SK-N-MC (cell line): ENCODE measurements around the gene IZUMO1.
"Not testable (repeated sequence)": the region's sequence is repeated elsewhere in the genome, so short reads cannot be mapped to it uniquely, and the experiment has no call there.

Experiments used
- DNase-seq: peaks from one replicate; pipeline ENCODE4 v3.0.0-alpha.2; 2011; ENCODE audit warnings: low read depth, low spot score
- H3K27ac ChIP-seq: fragments of 200-600 bp; sonication (generic); 2 replicates; pipeline ENCODE4 v1.5.1; 2016; ENCODE audit warnings: mixed run types
- H3K36me3 ChIP-seq: fragments of 200-600 bp; sonication (generic); 2 replicates; pipeline ENCODE4 v1.6.1; 2017; ENCODE audit warnings: antibody characterized with exemption, low read length, mixed read lengths; ENCODE audit not compliant: insufficient read depth
- H3K4me3 ChIP-seq: fragments of 200-600 bp; sonication (generic); 2 replicates; pipeline ENCODE4 v1.5.1; 2016
- H3K9ac ChIP-seq: fragments of 200-600 bp; sonication (generic); 2 replicates; pipeline ENCODE4 v1.8.0; 2017; ENCODE audit warnings: mixed run types, mixed read lengths; ENCODE audit not compliant: insufficient read length
- H3K9me3 ChIP-seq: fragments of 200-600 bp; sonication (generic); 2 replicates; pipeline ENCODE4 v1.6.1; 2017; ENCODE audit warnings: low read depth, mild to moderate bottlenecking, antibody characterized with exemption, low read length, moderate library complexity, mixed read lengths
- EZH2 ChIP-seq: fragments of 200-600 bp; sonication (generic); IDR thresholded peaks from one replicate; pipeline ENCODE4 v1.6.1; 2017; ENCODE audit warnings: antibody characterized with exemption
- FOXP2 ChIP-seq: optimal IDR thresholded peaks from 2 replicates; pipeline ENCODE3; 2011; ENCODE audit warnings: mild to moderate bottlenecking, moderate library complexity; ENCODE audit not compliant: insufficient read depth; ENCODE audit errors: extremely low read length, control extremely low read depth
- POLR2AphosphoS5 ChIP-seq: IDR thresholded peaks from 2 replicates; pipeline ENCODE4 v1.6.1; 2012; ENCODE audit warnings: mild to moderate bottlenecking, low read depth, low read length, borderline replicate concordance

Gene IZUMO1

DNA sequence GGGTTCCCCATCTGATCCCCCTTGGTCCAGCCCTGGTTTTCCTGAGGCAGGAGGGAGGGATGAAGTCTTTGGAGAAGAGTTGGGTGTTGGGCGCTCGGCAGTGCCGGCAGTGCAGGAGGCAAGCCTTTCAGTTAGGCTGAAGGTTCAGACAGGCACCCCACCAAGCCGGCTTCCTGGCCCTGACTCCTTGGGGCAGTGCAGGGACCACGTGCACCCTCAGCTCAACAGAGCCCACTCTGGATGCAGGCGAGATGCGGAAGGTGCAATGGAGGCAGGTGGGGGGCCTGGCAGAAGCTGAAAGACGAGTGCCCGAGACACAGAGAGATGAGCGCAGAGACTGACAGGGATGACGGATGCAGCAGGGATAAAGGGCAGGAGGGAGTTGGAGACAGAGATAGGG, 38.2 kb downstream of the IZUMO1 start:
- no peak overlapping the region for H3K9ac ChIP-seq
- H3K9me3 ChIP-seq: no peaks in the 10 kb centered on the region
- no peak for DNase-seq
- no peak overlapping the region for H3K27ac ChIP-seq
- TF ChIP-seq FOXP2 (no peak), POLR2AphosphoS5 (no peak), EZH2 (no peak)
- no peak overlapping the region for H3K4me3 ChIP-seq
- H3K36me3 ChIP-seq: peaks cover 5% of the 10 kb centered on the region; the same call in 1 of the 2 replicates

DNA sequence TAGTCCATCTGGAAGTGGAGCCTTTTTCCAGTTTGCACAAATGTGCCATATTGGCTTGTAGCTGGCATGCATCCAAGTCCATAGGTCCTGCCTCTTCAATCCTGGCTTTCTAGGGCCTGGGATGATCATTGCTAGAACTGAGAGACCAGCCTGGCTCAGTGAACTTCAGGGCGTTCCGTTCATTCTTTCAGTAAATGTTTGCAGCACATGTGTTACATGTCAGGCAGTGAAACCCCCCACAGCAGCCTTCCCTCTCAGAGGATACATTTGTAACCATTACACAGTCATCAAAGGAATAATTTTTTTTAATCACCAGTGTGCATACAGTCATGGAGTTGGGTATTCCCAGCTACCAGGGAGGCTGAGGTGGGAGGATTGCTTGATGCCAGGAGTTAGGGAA, 41.3 kb downstream of the IZUMO1 start:
- Histone ChIP-seq H3K9ac (no peak overlapping the region), H3K36me3 (no peaks in the 10 kb centered on the region), H3K4me3 (no peak overlapping the region), H3K9me3 (no peaks in the 10 kb centered on the region), H3K27ac (no peak overlapping the region)
- no peak for DNase-seq
- TF ChIP-seq FOXP2: no peak
- TF ChIP-seq POLR2AphosphoS5: no peak
- TF ChIP-seq EZH2: no peak

DNA sequence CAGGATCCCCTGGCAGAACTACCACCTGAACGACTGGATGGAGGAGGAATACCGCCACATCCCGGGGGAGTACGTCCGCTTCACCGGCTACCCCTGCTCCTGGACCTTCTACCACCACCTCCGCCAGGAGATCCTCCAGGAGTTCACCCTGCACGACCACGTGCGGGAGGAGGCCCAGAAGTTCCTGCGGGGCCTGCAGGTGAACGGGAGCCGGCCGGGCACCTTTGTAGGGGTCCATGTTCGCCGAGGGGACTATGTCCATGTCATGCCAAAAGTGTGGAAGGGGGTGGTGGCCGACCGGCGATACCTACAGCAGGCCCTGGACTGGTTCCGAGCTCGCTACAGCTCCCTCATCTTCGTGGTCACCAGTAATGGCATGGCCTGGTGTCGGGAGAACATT, 43.4 kb downstream of the IZUMO1 start:
- Histone ChIP-seq H3K27ac (no peak overlapping the region), H3K36me3 (no peaks in the 10 kb centered on the region)

DNA sequence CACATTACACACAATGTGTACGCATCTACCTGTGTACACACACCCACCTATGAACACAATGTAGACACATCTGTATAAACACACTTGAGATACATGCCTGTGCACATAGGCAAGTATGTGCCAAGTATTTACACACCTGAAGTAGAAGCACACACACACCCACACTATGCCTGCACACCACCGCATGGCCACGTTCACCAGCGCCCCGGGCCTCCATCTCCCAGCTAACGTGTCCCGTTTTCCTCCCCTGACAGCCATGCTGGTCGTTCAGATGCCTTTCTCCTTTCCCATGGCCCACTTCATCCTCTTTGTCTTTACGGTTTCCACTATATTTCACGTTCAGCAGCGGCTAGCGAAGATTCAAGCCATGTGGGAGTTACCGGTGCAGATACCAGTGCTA, 44.0 kb downstream of the IZUMO1 start:
- H3K9me3 ChIP-seq: no peaks in the 10 kb centered on the region
- DNase-seq: no peak
- no peak overlapping the region for H3K27ac ChIP-seq
- H3K36me3 ChIP-seq: no peaks in the 10 kb centered on the region
- H3K4me3 ChIP-seq: no peak overlapping the region
- no peak for TF ChIP-seq FOXP2
- TF ChIP-seq POLR2AphosphoS5: no peak
- no peak for TF ChIP-seq EZH2
- no peak overlapping the region for H3K9ac ChIP-seq

More for the DNA sequence above, 43.4 kb downstream of the IZUMO1 start:
- no peak overlapping the region for H3K9ac ChIP-seq
- TF ChIP-seq EZH2 (no peak), POLR2AphosphoS5 (no peak), FOXP2 (no peak)
- no peak for DNase-seq
- no peaks in the 10 kb centered on the region for H3K9me3 ChIP-seq
- H3K4me3 ChIP-seq: no peak overlapping the region

DNA sequence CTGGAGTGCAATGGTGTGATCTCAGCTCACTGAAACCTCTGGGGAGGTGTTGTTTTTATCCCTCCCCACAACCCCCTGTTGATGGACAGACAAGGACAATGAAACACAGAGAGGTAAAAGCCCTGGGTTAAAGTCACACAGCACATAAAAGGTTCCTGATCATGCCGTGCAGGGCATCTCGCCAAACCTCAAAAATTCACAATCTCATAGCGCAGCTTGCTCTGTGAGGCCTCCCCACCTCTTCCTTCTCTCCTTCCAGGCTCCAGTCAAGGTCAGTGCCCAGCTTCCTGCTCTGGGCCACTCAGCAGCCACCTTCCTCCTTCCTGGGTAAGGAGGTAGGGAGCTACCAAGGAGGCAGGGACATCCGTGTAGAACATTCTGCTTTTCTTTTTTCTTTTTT, 48.7 kb downstream of the IZUMO1 start:
- Histone ChIP-seq H3K4me3 (0 out of 2 replicates have a peak overlapping the region, but pooled peaks have one; percentile 42), H3K36me3 (no peaks in the 10 kb centered on the region), H3K9ac (no peak overlapping the region), H3K9me3 (no peaks in the 10 kb centered on the region), H3K27ac (peak overlapping the region; percentile 71; the same call in 1 of the 2 replicates)
- TF ChIP-seq FOXP2 (no peak), EZH2 (no peak), POLR2AphosphoS5 (no peak)
- DNase-seq: peak; percentile 22

DNA sequence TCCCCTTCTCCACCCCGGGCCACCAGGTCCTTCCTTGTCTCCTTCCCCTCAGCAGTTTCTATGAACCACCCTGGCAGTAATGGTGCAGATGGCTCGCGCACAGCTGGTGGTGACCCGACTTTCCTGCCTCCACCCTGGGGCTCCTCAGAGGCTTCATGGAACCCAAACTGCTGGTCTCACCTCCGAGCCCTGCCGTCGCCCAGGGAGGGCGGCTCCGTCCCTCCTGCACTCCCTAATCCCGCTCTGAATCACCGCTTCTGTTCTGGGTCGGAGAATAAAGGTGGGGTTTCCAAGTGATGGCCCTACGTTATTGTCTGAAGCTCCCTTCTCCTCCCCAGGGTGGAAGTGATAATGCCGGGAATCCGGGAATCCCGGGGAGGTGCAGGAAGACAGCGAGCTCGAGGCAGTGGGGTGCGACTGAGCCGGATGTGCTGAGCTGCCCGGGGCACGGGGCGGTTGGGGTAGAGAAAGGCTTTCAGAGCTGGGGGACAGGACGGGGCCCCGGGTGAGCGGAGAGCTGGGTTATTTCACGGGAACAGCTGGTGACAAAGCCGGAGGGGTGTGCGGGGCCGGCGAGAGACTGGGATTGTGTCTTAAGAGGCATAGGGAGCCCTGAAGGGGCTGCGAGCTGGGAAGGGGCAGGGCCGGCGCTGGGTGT, 50.2 kb downstream of the IZUMO1 start:
- H3K36me3 ChIP-seq: no peaks in the 10 kb centered on the region
- no peak for TF ChIP-seq FOXP2
- no peak for TF ChIP-seq EZH2
- 0 out of 2 replicates have a peak, but pooled peaks have one; percentile 13 for TF ChIP-seq POLR2AphosphoS5
- H3K4me3 ChIP-seq: no peak overlapping the region
- no peak overlapping the region for H3K27ac ChIP-seq
- no peak for DNase-seq
- no peaks in the 10 kb centered on the region for H3K9me3 ChIP-seq
- H3K9ac ChIP-seq: no peak overlapping the region

DNA sequence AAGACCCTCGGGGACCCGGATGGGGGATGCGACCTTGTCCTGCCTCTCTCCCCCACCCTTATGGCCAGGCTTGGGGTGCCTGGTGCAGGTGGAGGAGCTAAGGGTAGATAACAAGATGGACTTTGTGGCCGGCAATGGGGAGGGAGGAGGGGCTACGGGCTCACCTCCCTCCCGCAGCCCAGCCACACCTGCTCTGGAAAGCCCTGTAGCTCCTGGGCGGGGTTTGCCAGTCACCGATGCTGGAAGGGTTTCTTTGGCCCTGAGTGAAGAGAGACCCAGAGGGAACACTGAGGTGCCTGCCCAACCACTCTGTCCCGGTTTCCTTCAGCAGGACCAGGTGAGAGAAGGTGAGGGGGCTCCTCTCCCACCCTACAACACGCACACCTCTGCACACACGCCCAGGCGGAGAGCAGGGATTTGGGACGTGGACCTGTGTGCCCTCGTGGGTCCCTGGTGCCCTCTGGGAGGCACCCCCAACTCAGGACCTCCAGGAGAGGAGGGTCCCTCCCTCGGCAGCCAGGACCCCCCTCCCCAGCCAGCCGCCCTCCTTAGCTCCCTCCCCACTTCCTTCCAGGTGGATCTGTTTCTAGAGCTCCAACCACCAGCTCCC, 50.9 kb downstream of the IZUMO1 start, which contains the start of gene FUT2:
TSS of gene FUT2 (plus strand) at position 229 of the 610 bp plus-strand sequence. CDS start 6,986 bp downstream, outside the sequence.
- no peak for TF ChIP-seq EZH2
- no peak for TF ChIP-seq FOXP2
- no peak for TF ChIP-seq POLR2AphosphoS5
- DNase-seq: no peak
- Histone ChIP-seq H3K27ac (no peak within 1 kb of the TSS), H3K4me3 (no peak within 1 kb of the TSS), H3K36me3 (no peaks in the 10 kb centered on the region), H3K9ac (no peak within 1 kb of the TSS), H3K9me3 (no peaks in the 10 kb centered on the region)

DNA sequence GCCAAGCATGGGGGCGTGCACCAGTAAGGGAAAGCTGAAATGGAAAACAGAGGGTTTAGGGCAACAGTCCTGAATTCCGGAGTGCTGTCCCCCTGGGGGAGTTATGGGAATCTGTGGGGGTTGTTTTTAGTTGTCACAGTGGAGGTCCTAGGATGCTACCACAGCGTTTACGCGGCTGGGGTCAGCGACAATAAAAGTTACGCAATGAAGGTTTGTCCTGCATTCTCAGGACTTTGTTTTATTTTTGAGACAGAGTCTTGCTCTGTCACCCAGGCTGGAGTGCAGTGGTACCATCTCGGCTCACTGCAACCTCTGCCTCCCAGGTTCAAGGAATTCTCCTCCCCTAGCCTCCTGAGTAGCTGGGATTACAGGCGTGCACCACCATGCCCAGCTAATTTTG, 53.1 kb downstream of the IZUMO1 start:
- H3K9ac ChIP-seq, H3K27ac ChIP-seq, H3K4me3 ChIP-seq, H3K9me3 ChIP-seq, H3K36me3 ChIP-seq, DNase-seq: not testable (repeated sequence)
